Adipocyte (in vitro differentiated cells): ENCODE results near the gene RAD9A.

Experiments used
- DNase-seq: peaks from one replicate; pipeline ENCODE4 v3.0.0-alpha.2; 2015; ENCODE audit warnings: low read depth
- H3K27me3 ChIP-seq: replicated peaks from 2 replicates; pipeline ENCODE4 v1.7.0; 2013; ENCODE audit warnings: mild to moderate bottlenecking, low read length, moderate library complexity; ENCODE audit not compliant: control insufficient read depth, insufficient read depth
- H3K36me3 ChIP-seq: 2 replicates; pipeline ENCODE4 v1.7.0; 2013; ENCODE audit warnings: low read length, mild to moderate bottlenecking, moderate library complexity; ENCODE audit not compliant: control insufficient read depth, insufficient read depth, severe bottlenecking
- H3K4me1 ChIP-seq: 2 replicates; pipeline ENCODE4 v1.7.0; 2013; ENCODE audit warnings: mild to moderate bottlenecking, low read length, moderate library complexity; ENCODE audit not compliant: control insufficient read depth, insufficient read depth
- H3K4me3 ChIP-seq: 2 replicates; pipeline ENCODE4 v1.7.0; 2013; ENCODE audit warnings: mild to moderate bottlenecking, low read length, moderate library complexity
- H3K9ac ChIP-seq: 2 replicates; pipeline ENCODE4 v1.7.0; 2013; ENCODE audit warnings: mild to moderate bottlenecking, low read length, moderate library complexity
- H3K9me3 ChIP-seq: 2 replicates; pipeline ENCODE4 v1.7.0; 2013; ENCODE audit warnings: mild to moderate bottlenecking, low read length, moderate library complexity; ENCODE audit not compliant: control insufficient read depth

RAD9A gene

DNA sequence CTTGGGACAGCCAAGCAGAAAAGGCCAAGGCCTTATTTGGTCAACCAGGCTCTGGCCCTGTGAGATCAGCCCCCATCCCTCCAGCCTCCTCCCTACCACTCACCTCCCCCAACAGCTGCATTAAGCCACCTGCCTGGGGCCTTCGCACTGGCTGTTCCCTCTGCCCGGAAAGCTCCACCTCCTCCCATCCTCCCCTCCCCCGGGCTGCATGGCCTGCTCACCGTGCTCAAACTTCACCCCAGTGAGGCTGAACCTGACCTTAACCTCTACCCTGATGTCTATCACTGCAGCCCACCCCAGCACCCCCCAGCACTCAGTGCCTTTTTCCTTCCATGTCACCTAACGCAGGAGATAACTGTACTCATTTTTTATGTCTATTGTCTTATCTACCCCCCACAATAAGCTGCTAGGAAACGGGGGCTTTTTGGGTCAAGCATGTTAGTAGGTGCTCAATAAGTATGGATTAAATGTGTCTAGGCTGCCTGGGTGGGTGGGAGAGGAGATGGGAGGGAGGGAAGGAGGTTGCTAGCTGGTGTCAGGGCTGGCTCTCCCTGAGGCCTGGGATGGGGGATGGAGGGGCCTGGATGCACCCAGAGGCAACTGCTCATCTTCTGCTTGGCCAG, 44.8 kb downstream of the RAD9A start:
- Histone ChIP-seq H3K9me3 (no peaks in the 10 kb centered on the region), H3K36me3 (peaks cover 65% of the 10 kb centered on the region), H3K9ac (no peak overlapping the region), H3K27me3 (no peaks in the 10 kb centered on the region), H3K4me1 (peaks cover 9% of the 10 kb centered on the region), H3K4me3 (no peak overlapping the region)
- no peak for DNase-seq

GRCh38 chr11:67437082-67437808, 45.5 kb downstream of the RAD9A start, which contains the start of gene PTPRCAP:
Gene PTPRCAP (minus strand): TSS chr11:67437682. CDS start chr11:67437619, 63 bp downstream.
- no peak for DNase-seq
- H3K36me3 ChIP-seq = peaks cover 58% of the 10 kb centered on the region

DNA sequence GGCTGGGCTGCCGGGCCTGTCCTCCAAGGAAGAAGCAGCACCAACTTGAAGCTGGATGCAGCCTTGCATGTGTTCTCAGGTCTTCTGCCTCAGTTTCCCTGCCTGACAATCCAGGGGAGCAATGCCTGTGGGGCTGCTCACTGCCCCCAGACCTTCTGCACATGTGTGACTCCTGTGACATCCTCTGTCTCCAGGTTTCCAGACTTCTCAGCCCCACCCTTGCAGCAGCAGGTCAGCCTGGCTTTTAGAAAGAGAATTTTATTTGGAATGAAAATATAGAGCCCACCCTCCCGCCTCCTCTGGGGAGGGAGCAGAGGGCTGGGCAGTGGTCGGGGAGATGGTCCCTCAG, 46.0 kb downstream of the RAD9A start:
- Histone ChIP-seq H3K9ac (no peak overlapping the region), H3K9me3 (no peaks in the 10 kb centered on the region), H3K4me3 (no peak overlapping the region), H3K27me3 (no peaks in the 10 kb centered on the region), H3K4me1 (peaks cover 19% of the 10 kb centered on the region), H3K36me3 (peaks cover 53% of the 10 kb centered on the region)
- DNase-seq = no peak

More at GRCh38 chr11:67437082-67437808, 45.5 kb downstream of the RAD9A start, which contains the start of gene PTPRCAP:
- Histone ChIP-seq H3K4me1 (peaks cover 14% of the 10 kb centered on the region), H3K9ac (no peak within 1 kb of the TSS), H3K4me3 (no peak within 1 kb of the TSS), H3K27me3 (no peaks in the 10 kb centered on the region), H3K9me3 (no peaks in the 10 kb centered on the region)

DNA sequence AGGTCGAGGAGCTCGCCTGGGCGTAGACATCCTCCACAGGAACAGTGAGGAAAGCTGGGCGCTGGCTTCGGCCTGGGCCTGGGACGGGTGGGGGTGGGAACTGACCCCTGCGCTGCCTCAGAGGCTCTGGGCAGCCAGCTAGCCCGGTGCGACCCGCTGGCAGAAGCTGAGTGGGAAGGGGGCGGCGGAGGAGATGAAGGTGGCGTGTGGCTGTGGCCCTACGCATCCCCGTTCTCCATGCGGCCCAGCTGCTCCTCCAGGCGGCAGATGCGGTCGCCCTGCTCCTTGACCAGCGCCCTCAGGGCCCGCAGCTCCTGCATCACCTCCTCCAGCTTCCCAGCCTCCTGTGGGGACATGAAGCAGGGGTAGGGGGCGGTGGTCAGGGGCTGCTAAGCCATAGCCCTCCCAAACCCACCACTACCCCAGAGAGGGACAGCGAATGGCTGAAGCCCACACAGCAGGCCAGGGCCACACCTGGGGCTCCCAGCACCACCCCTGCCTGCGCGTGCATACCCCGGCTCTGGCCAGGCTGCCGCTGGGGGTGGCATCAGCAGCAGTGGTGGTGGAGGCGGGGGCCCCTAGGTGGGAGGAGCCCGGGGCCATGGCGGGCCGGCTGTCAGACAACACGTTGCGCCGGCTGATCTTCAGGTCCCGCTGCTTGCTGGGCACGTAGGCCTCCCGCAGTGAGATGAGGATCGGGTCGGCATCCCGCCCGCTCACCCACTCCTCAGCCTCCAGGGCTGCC, 46.5 kb downstream of the RAD9A start:
- Histone ChIP-seq H3K36me3 (peaks cover 48% of the 10 kb centered on the region), H3K4me3 (no peak overlapping the region), H3K4me1 (peaks cover 19% of the 10 kb centered on the region), H3K9ac (no peak overlapping the region), H3K27me3 (no peaks in the 10 kb centered on the region), H3K9me3 (no peaks in the 10 kb centered on the region)
- no peak for DNase-seq

- Histone ChIP-seq H3K9ac (peak overlapping the region; percentile 50), H3K9me3 (no peaks in the 10 kb centered on the region), H3K4me3 (no peak overlapping the region), H3K27me3 (no peaks in the 10 kb centered on the region), H3K36me3 (peaks cover 35% of the 10 kb centered on the region), H3K4me1 (peaks cover 19% of the 10 kb centered on the region)
- peak; percentile 22 for DNase-seq
Measured at GRCh38 chr11:67439321-67440228, 47.8 kb downstream of the RAD9A start.

- H3K9me3 ChIP-seq = no peaks in the 10 kb centered on the region
- no peak for DNase-seq
- H3K9ac ChIP-seq = no peak overlapping the region
- peaks cover 19% of the 10 kb centered on the region for H3K4me1 ChIP-seq
- H3K36me3 ChIP-seq = peaks cover 28% of the 10 kb centered on the region
- no peak overlapping the region for H3K4me3 ChIP-seq
- H3K27me3 ChIP-seq = no peaks in the 10 kb centered on the region
Measured at GRCh38 chr11:67440229-67441097, 48.7 kb downstream of the RAD9A start.

- peaks cover 19% of the 10 kb centered on the region for H3K4me1 ChIP-seq
- no peak overlapping the region for H3K9ac ChIP-seq
- no peak overlapping the region for H3K4me3 ChIP-seq
- H3K9me3 ChIP-seq = no peaks in the 10 kb centered on the region
- DNase-seq = no peak
- H3K27me3 ChIP-seq = no peaks in the 10 kb centered on the region
- peaks cover 25% of the 10 kb centered on the region for H3K36me3 ChIP-seq
Measured at GRCh38 chr11:67441098-67441563, 49.3 kb downstream of the RAD9A start.

DNA sequence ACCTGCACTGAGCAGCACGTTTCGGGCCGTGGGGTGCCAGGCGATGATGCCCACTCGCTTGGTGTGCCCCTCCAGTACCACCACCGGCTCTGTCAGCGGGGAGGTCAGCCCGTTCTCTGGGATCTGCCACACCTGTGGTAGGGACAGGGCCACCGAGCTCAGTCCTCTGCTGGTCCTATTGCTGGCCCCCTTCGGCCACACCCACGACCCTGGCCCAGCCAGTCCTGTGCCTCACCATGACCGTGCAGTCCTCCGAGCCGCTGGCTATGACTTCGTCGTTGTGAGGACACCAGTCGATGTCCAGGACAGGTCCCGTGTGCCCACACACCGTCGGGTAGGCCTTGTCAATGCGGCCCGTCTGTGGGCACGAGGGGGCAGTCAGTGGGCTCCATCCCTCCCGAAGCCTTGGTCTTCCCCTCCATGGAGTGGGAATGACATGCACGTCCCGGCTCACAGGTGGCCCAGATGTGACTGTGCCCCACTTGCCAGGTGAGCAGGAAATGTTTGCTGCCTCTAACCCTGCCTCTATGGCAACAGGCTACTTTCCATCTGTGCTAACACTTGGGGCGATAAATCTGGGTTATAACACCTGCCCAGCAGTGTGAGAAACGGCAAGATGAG, 50.1 kb downstream of the RAD9A start:
- Histone ChIP-seq H3K9ac (peak overlapping the region; percentile 95), H3K27me3 (no peaks in the 10 kb centered on the region), H3K4me3 (peak overlapping the region; percentile 91), H3K4me1 (peaks cover 19% of the 10 kb centered on the region), H3K36me3 (peaks cover 25% of the 10 kb centered on the region), H3K9me3 (no peaks in the 10 kb centered on the region)
- no peak for DNase-seq

GRCh38 chr11:67442504-67443404, 51.0 kb downstream of the RAD9A start:
- H3K27me3 ChIP-seq = no peaks in the 10 kb centered on the region
- H3K9me3 ChIP-seq = no peaks in the 10 kb centered on the region
- H3K9ac ChIP-seq = peak overlapping the region; percentile 95
- H3K36me3 ChIP-seq = peaks cover 23% of the 10 kb centered on the region
- H3K4me3 ChIP-seq = peak overlapping the region; percentile 91
- peaks cover 19% of the 10 kb centered on the region for H3K4me1 ChIP-seq
- no peak for DNase-seq
